Sigmoid colon (tissue), 4 donors: ENCODE results near the gene DGKD.

Experiments used
- CTCF ChIP-seq, 4 experiments: fragments of 450-650 bp in 3 of 4; fragments of 200-600 bp in 1 of 4; IDR thresholded peaks; one replicate each; pipeline ENCODE4 v1.5.1; 2016 to 2019; ENCODE audit warnings: antibody characterized with exemption in 4 of 4, mild to moderate bottlenecking in 3 of 4, moderate library complexity in 2 of 4
- EP300 ChIP-seq, 4 donors: sonication (generic); formaldehyde crosslinking; IDR thresholded peaks; one replicate each; pipeline ENCODE4 v1.6.1; 2017; ENCODE audit warnings: antibody characterized with exemption in 4 of 4
- POLR2A ChIP-seq, 2 donors: fragments of 450-650 bp; IDR thresholded peaks; one replicate each; pipeline ENCODE4 v1.6.1; 2016; ENCODE audit warnings: antibody characterized with exemption in 2 of 2, mild to moderate bottlenecking in 2 of 2, moderate library complexity in 2 of 2
- POLR2AphosphoS5 ChIP-seq, 4 donors: sonication (generic); formaldehyde crosslinking; IDR thresholded peaks; one replicate each; pipeline ENCODE4 v1.6.1; 2017; ENCODE audit warnings: antibody characterized with exemption in 4 of 4

- TF ChIP-seq CTCF (IDR thresholded peaks at IDR 0.05), result no peak
- TF ChIP-seq POLR2AphosphoS5 (IDR thresholded peaks at IDR 0.05), result no peak
- TF ChIP-seq EP300 (IDR thresholded peaks at IDR 0.05), result no peak
- TF ChIP-seq POLR2A (IDR thresholded peaks at IDR 0.05), result no peak
Measured at GRCh38 chr2:233433794-233434193, 79.5 kb downstream of the DGKD start.
